Tibial artery (tissue), 4 donors: ENCODE results near the gene STAC3.
A peak's percentile ranks its signal among the peaks of the same experiment; 100 is the strongest.

Experiments used
- DNase-seq, 2 donors: peaks; one replicate each; pipeline ENCODE4 v3.0.0-alpha.2; 2019
- H3K27ac ChIP-seq, 2 donors: fragments of 200-600 bp; sonication (generic) in 1 of 2; 1 replicate in 1 of 2; 2 replicates in 1 of 2; pipeline ENCODE4 v1.5.1; 2018 to 2019; ENCODE audit warnings: mild to moderate bottlenecking in 1 of 2
- H3K27me3 ChIP-seq, 2 donors: fragments of 200-600 bp; sonication (generic) in 1 of 2; one replicate each; pipeline versions ENCODE4 v1.5.1 to v1.6.0; 2016 to 2019
- H3K36me3 ChIP-seq, 3 donors: fragments of 200-600 bp; sonication (generic) in 2 of 3; one replicate each; pipeline ENCODE4 v1.5.1; 2016 to 2019; ENCODE audit warnings: mild to moderate bottlenecking in 2 of 3
- H3K4me1 ChIP-seq, 4 donors: fragments of 200-600 bp; sonication (generic) in 2 of 4; 1 replicate in 3 of 4; 2 replicates in 1 of 4; pipeline ENCODE4 v1.5.1; 2016 to 2019
- H3K4me3 ChIP-seq, 2 donors: fragments of 200-600 bp; sonication (generic) in 1 of 2; 1 replicate in 1 of 2; 2 replicates in 1 of 2; pipeline ENCODE4 v1.5.1; 2018 to 2019; ENCODE audit warnings: mild to moderate bottlenecking in 2 of 2
- H3K9me3 ChIP-seq, 3 donors: fragments of 200-600 bp; sonication (generic) in 1 of 3; one replicate each; pipeline ENCODE4 v1.5.1; 2016 to 2019
- CTCF ChIP-seq, 2 experiments: fragments of 200-600 bp in 1 of 2; fragments of 450-650 bp in 1 of 2; IDR thresholded peaks; one replicate each; pipeline ENCODE4 v1.5.1; 2017 to 2019; ENCODE audit warnings: antibody characterized with exemption in 2 of 2, mild to moderate bottlenecking in 1 of 2, moderate library complexity in 1 of 2
- intact Hi-C: fragments of 100-400 bp; cut with DNase I; formaldehyde crosslinking; loops from one replicate; pipeline ENCODE4 v1.15.0; 2023; ENCODE audit warnings: low total_unique reads

The STAC3 gene

GRCh38 chr12:57239587-57240065 is 11.4 kb downstream of the STAC3 start:
- H3K36me3 ChIP-seq: peaks cover 0 to 4% (median 0%) of the 10 kb centered on the region in 3 donors
- intact Hi-C loops: loop anchor here (1.0 kb wide), 1 partner anchor 26 kb away; no protein-coding TSS in a partner anchor

GRCh38 chr12:57238854-57239554 is 12.0 kb downstream of the STAC3 start:
- Histone ChIP-seq H3K9me3 (no peaks in the 10 kb centered on the region), H3K27me3 (peaks cover 7 to 51% of the 10 kb centered on the region in 2 donors), H3K4me1 (peaks cover 11 to 94% (median 86%) of the 10 kb centered on the region in 4 donors), H3K36me3 (peaks cover 0 to 10% (median 5%) of the 10 kb centered on the region in 3 donors), H3K4me3 (peak overlapping the region; percentile 47 to 60), H3K27ac (peak overlapping the region in 1 of 2 donors; percentile 95)
- peak; percentile 100 for TF ChIP-seq CTCF (IDR thresholded peaks at IDR 0.05)
- peak; percentile 86 to 93 for DNase-seq
- intact Hi-C loops: loop anchor here (1.0 kb wide), 1 partner anchor 26 kb away; no protein-coding TSS in a partner anchor

More at GRCh38 chr12:57239587-57240065, 11.4 kb downstream of the STAC3 start:
- no peak for DNase-seq
- Histone ChIP-seq H3K27me3 (peaks cover 7 to 57% of the 10 kb centered on the region in 2 donors), H3K27ac (no peak overlapping the region), H3K4me3 (peak overlapping the region; percentile 47 to 60), H3K9me3 (no peaks in the 10 kb centered on the region), H3K4me1 (peaks cover 11 to 93% (median 85%) of the 10 kb centered on the region in 4 donors)
- no peak for TF ChIP-seq CTCF (IDR thresholded peaks at IDR 0.05)

- peak in 1 of 2 donors; percentile 75 for DNase-seq
- intact Hi-C loops: no loop called here
- Histone ChIP-seq H3K4me3 (peak overlapping the region; percentile 47 to 60), H3K9me3 (no peaks in the 10 kb centered on the region), H3K27me3 (peaks cover 7 to 43% of the 10 kb centered on the region in 2 donors), H3K4me1 (peaks cover 10 to 86% (median 79%) of the 10 kb centered on the region in 4 donors), H3K36me3 (peaks cover 0 to 18% (median 14%) of the 10 kb centered on the region in 3 donors), H3K27ac (peak overlapping the region; percentile 90 to 95)
- TF ChIP-seq CTCF (IDR thresholded peaks at IDR 0.05): no peak
Measured at GRCh38 chr12:57237932-57238853, 12.8 kb downstream of the STAC3 start.

GRCh38 chr12:57237596-57237931 is 13.4 kb downstream of the STAC3 start:
- intact Hi-C loops: no loop called here
- peaks cover 5 to 81% (median 73%) of the 10 kb centered on the region in 4 donors for H3K4me1 ChIP-seq
- no peak overlapping the region for H3K4me3 ChIP-seq
- peak overlapping the region; percentile 90 to 95 for H3K27ac ChIP-seq
- no peaks in the 10 kb centered on the region for H3K9me3 ChIP-seq
- TF ChIP-seq CTCF (IDR thresholded peaks at IDR 0.05): no peak
- H3K27me3 ChIP-seq: peaks cover 7 to 37% of the 10 kb centered on the region in 2 donors
- H3K36me3 ChIP-seq: peaks cover 0 to 25% (median 20%) of the 10 kb centered on the region in 3 donors
- DNase-seq: no peak

GRCh38 chr12:57236925-57237595 is 13.9 kb downstream of the STAC3 start:
- H3K27me3 ChIP-seq: peaks cover 4 to 32% of the 10 kb centered on the region in 2 donors
- DNase-seq: peak in 1 of 2 donors; percentile 90
- H3K4me1 ChIP-seq: peaks cover 5 to 80% (median 72%) of the 10 kb centered on the region in 4 donors
- no peak for TF ChIP-seq CTCF (IDR thresholded peaks at IDR 0.05)
- intact Hi-C loops: no loop called here
- peak overlapping the region; percentile 90 to 95 for H3K27ac ChIP-seq
- no peaks in the 10 kb centered on the region for H3K9me3 ChIP-seq
- peaks cover 0 to 30% (median 25%) of the 10 kb centered on the region in 3 donors for H3K36me3 ChIP-seq
- H3K4me3 ChIP-seq: peak overlapping the region; percentile 49 to 51
